AG04450 (cell line): Measurements from ENCODE around the gene CHMP4A. TPM values are rescaled to one million over a fixed set of nuclear protein-coding genes. Genes with fewer than 3 reads are reported as not detected.
A peak's percentile ranks its signal among the peaks of the same experiment; 100 is the strongest.

Experiments used
- CTCF ChIA-PET: fragments of 300-600, 350-600 bp; formaldehyde crosslinking; extraction: SDS; loops from one replicate; lab custom pipeline; 2022; ENCODE audit warnings: antibody characterized with exemption, inconsistent platforms; lab: Charles Lee
- POLR2A ChIA-PET: fragments of 350-600 bp; formaldehyde crosslinking; extraction: SDS; loops from one replicate; lab custom pipeline; 2021; ENCODE audit warnings: antibody characterized with exemption, inconsistent platforms; lab: Yijun Ruan, JAX
- DNase-seq: peaks from one replicate; pipeline ENCODE4 v3.0.0-alpha.2; 2011; ENCODE audit warnings: low read depth, low spot score
- H3K27ac ChIP-seq: one replicate; pipeline ENCODE4 v1.5.1; 2012; ENCODE audit warnings: low read depth, low read length, control low read depth
- H3K27me3 ChIP-seq: one replicate; pipeline ENCODE4 v1.6.0; 2012; ENCODE audit warnings: low read length; ENCODE audit not compliant: control insufficient read depth, insufficient read depth
- H3K4me3 ChIP-seq: 2 replicates; pipeline ENCODE4 v1.5.1; 2011; ENCODE audit warnings: mild to moderate bottlenecking, low read depth, low read length, control low read depth
- H3K9me3 ChIP-seq: 2 replicates; pipeline ENCODE4 v1.5.1; 2012; ENCODE audit warnings: low read length; ENCODE audit not compliant: control insufficient read depth, insufficient read depth
- polyA plus RNA-seq: library from polyadenylated mRNA; depleted of rRNA; stranded (reverse); fragments of >200 nt; gene quantifications from 2 replicates; pipeline ENCODE4 v1.2.3, GENCODE V29; 2011
- TF ChIP-seq, protein P1 (sequence below): IDR thresholded peaks from 2 replicates; pipeline ENCODE4 v1.5.1; 2011; ENCODE audit warnings: low read depth, low read length, control low read depth, inconsistent platforms

CHMP4A gene
- polyA plus RNA-seq, 1 experiment = 55.7 TPM

DNA sequence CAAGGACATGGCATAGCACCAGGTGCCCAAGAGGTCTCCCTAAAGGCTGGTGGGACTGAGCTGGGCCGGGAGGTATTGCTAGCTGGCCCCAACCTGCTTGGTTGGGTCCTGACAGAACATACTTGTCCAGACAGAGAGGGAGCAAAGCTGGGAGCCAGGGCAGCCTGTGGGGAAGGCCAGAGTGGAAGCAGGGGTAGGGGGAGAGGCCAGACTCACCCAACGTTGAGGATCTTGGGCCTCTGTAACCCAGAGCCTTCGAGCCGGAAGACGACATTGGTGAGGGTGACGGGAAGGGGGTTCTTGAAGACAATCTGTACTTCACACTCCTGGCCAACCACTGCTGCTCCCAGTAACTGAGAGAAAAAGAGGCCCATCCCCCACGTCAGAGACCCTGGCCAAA is 40.6 kb upstream of the CHMP4A start:
- H3K9me3 ChIP-seq = no peaks in the 10 kb centered on the region
- CTCF ChIA-PET = interaction anchor here (1.6 kb wide), 1 partner anchor 11 kb away, joined by 5 read pairs; the partner anchor contains the start of gene TINF2
- POLR2A ChIA-PET = no interaction called here

DNA sequence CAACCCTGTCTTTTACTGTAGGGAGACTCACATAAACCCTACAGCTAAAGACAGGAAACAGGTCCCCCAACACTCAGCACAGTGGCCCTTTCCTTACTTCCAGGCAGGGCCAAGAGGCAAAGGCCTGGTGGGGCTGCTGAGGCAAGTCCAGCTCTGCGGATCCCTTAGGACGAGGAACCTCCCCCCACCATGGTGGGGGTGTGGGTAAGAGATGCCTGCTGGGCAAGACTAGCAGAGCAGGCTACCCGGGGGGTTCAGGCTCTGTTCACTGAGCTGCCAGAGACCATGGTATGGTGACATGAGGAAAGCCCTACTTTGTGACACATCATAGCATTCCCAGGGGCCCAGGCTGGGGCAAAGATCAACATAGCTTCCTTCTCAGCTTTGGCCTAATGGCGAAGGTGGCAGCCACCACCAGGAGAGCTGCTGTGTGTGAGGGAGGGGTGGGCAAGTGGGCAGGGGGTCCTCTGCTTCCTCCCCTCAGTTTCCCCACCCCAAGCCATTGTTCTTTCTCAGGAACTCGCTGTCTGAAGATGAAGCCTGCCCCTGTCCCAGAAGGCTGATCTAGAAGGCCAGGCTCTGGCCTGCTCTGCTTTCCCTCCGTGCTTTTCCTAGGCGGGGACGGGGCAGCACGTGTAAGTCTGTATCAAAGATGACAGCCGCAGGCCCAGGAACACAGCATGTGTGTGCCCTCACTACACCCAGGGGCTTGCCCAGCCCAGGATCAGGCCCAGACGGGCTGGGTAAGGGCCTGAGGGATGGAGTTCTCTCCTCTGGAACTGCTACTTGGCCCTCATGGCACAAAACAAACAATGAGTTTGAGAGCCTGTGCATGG is 39.2 kb upstream of the CHMP4A start:
- peak overlapping the region; percentile 21 for H3K27ac ChIP-seq
- DNase-seq = no peak
- no peak overlapping the region for H3K4me3 ChIP-seq
- no peaks in the 10 kb centered on the region for H3K9me3 ChIP-seq
- ChIA-PET CTCF (interaction anchor here (0.5 to 2.3 kb wide), 8 partner anchors 10 to 184 kb away, joined by 3 to 17 read pairs (median 4); partner anchors contain the start of genes CIDEB and TINF2), POLR2A (interaction anchor here (1.4 to 3.0 kb wide), 2 partner anchors 10 to 19 kb away, joined by 8 to 11 read pairs; partner anchors contain the start of genes RABGGTA and TINF2)
- TF ChIP-seq, protein P1, sequence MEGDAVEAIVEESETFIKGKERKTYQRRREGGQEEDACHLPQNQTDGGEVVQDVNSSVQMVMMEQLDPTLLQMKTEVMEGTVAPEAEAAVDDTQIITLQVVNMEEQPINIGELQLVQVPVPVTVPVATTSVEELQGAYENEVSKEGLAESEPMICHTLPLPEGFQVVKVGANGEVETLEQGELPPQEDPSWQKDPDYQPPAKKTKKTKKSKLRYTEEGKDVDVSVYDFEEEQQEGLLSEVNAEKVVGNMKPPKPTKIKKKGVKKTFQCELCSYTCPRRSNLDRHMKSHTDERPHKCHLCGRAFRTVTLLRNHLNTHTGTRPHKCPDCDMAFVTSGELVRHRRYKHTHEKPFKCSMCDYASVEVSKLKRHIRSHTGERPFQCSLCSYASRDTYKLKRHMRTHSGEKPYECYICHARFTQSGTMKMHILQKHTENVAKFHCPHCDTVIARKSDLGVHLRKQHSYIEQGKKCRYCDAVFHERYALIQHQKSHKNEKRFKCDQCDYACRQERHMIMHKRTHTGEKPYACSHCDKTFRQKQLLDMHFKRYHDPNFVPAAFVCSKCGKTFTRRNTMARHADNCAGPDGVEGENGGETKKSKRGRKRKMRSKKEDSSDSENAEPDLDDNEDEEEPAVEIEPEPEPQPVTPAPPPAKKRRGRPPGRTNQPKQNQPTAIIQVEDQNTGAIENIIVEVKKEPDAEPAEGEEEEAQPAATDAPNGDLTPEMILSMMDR = no peak
- no peaks in the 10 kb centered on the region for H3K27me3 ChIP-seq

More for the DNA sequence above, 40.6 kb upstream of the CHMP4A start:
- Histone ChIP-seq H3K27ac (no peak overlapping the region), H3K4me3 (no peak overlapping the region), H3K27me3 (no peaks in the 10 kb centered on the region)
- no peak for DNase-seq
- TF ChIP-seq, protein P1 = no peak

DNA sequence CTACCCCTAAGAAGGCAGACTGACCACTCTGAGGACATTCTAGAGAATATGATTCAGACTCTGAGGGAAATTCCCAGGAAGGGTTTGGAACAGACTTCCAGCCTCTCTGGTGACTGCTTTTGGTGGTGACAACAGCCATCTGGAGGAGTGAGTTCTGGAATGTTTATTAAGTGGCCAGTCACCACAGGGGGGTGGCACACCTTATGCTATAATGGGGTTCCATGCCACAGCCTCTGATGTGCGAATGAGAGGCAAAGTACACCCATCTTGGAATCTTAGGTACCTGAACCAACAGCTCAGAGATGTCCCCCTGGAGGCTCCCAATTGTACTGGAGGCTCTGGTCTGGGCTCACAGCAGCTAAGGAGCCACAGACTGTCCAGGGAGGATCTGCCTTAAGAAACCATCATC is 38.6 kb upstream of the CHMP4A start:
- TF ChIP-seq, protein P1 = peak; percentile 16; the same call in 1 of the 2 replicates
- ChIA-PET CTCF (interaction anchor here (0.9 to 2.3 kb wide), 7 partner anchors 9 to 185 kb away, joined by 3 to 17 read pairs (median 3); partner anchors contain the start of genes CIDEB and TINF2), POLR2A (interaction anchor here (1.2 to 3.0 kb wide), 3 partner anchors 9 to 19 kb away, joined by 3 to 11 read pairs (median 8); partner anchors contain the start of genes RABGGTA and TINF2)
- Histone ChIP-seq H3K9me3 (no peaks in the 10 kb centered on the region), H3K27ac (peak overlapping the region; percentile 52), H3K4me3 (no peak overlapping the region), H3K27me3 (no peaks in the 10 kb centered on the region)
- no peak for DNase-seq

DNA sequence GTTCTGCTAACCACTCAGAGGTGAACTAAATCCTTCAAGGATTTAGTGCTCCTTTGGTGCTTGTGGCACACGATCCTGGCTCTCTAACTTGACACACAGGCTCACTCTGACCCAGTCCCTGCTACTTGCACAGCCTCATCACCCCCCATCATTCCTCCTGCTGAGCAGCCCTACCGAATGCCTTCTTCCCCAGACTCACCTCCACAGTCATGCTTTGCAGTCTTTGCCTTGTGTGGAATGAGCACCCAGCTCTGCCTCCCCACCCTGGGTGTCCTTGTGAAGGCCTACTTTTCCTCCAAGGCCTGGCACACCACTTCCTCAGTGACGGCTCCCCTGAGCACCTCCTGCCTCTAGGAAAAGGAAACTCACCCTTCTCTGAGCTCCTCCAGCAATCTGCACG is 37.1 kb upstream of the CHMP4A start:
- POLR2A ChIA-PET = no interaction called here
- Histone ChIP-seq H3K9me3 (no peaks in the 10 kb centered on the region), H3K27ac (no peak overlapping the region), H3K4me3 (no peak overlapping the region), H3K27me3 (no peaks in the 10 kb centered on the region)
- TF ChIP-seq, protein P1 = no peak
- DNase-seq = no peak
- CTCF ChIA-PET = interaction anchor here (1.0 to 2.3 kb wide), 3 partner anchors 8 to 182 kb away, joined by 3 to 17 read pairs (median 13); partner anchors contain the start of gene TINF2
